HEK293T (cell line): ENCODE results near the gene HES3.

Source experiments
- ARNT ChIP-seq: fragments of 450-650 bp; IDR thresholded peaks from 2 replicates; pipeline ENCODE4 v1.6.1; 2017; ENCODE audit warnings: mild to moderate bottlenecking
- CTBP1 ChIP-seq: fragments of 450-650 bp; IDR thresholded peaks from 2 replicates; pipeline ENCODE4 v1.6.1; 2016; ENCODE audit warnings: borderline replicate concordance
- FOXA1 ChIP-seq: fragments of 450-650 bp; IDR thresholded peaks from 2 replicates; pipeline ENCODE4 v1.6.1; 2016; ENCODE audit warnings: mild to moderate bottlenecking
- FOXK2 ChIP-seq: fragments of 450-650 bp; IDR thresholded peaks from 2 replicates; pipeline ENCODE4 v1.6.1; 2016; ENCODE audit warnings: mild to moderate bottlenecking
- HDGF ChIP-seq: fragments of 450-650 bp; IDR thresholded peaks from 2 replicates; pipeline ENCODE4 v1.6.1; 2017; ENCODE audit warnings: antibody characterized with exemption, borderline replicate concordance
- LEF1 ChIP-seq: fragments of 450-650 bp; IDR thresholded peaks from 2 replicates; pipeline ENCODE4 v1.6.1; 2017; ENCODE audit warnings: mild to moderate bottlenecking, borderline replicate concordance
- NFRKB ChIP-seq: fragments of 450-650 bp; IDR thresholded peaks from 2 replicates; pipeline ENCODE4 v1.6.1; 2016; ENCODE audit warnings: mild to moderate bottlenecking, moderate library complexity
- PKNOX1 ChIP-seq: fragments of 450-650 bp; IDR thresholded peaks from 2 replicates; pipeline ENCODE4 v1.6.1; 2016
- SP1 ChIP-seq: fragments of 450-650 bp; IDR thresholded peaks from 2 replicates; pipeline ENCODE4 v1.6.1; 2017
- TARDBP ChIP-seq: fragments of 450-650 bp; IDR thresholded peaks from 2 replicates; pipeline ENCODE4 v1.6.1; 2016

- TF ChIP-seq TARDBP (no peak), NFRKB (no peak), SP1 (no peak), FOXK2 (no peak), FOXA1 (no peak), LEF1 (no peak), CTBP1 (no peak), HDGF (no peak), ARNT (no peak), PKNOX1 (no peak)
Measured at GRCh38 chr1:6275826-6276782, 32.1 kb downstream of the HES3 start.
